PC-9 (cell line): ENCODE measurements around the gene LRP1B.

Experiments
- CTCF ChIP-seq: fragments of 200-600 bp; sonication (generic); conservative IDR thresholded peaks from 2 replicates; pipeline ENCODE4 v1.6.1; 2017; ENCODE audit warnings: mixed run types, antibody characterized with exemption, mild to moderate bottlenecking, moderate library complexity
- EZH2 ChIP-seq: fragments of 200-600 bp; sonication (generic); IDR thresholded peaks from 2 replicates; pipeline ENCODE4 v1.8.0; 2017; ENCODE audit warnings: antibody characterized with exemption, low read depth

- TF ChIP-seq CTCF (no peak), EZH2 (no peak)
Observed at GRCh38 chr2:140679752-140680151, 1451.1 kb downstream of the LRP1B start.
